ENCODE measurements around the gene KIF25.

DNA sequence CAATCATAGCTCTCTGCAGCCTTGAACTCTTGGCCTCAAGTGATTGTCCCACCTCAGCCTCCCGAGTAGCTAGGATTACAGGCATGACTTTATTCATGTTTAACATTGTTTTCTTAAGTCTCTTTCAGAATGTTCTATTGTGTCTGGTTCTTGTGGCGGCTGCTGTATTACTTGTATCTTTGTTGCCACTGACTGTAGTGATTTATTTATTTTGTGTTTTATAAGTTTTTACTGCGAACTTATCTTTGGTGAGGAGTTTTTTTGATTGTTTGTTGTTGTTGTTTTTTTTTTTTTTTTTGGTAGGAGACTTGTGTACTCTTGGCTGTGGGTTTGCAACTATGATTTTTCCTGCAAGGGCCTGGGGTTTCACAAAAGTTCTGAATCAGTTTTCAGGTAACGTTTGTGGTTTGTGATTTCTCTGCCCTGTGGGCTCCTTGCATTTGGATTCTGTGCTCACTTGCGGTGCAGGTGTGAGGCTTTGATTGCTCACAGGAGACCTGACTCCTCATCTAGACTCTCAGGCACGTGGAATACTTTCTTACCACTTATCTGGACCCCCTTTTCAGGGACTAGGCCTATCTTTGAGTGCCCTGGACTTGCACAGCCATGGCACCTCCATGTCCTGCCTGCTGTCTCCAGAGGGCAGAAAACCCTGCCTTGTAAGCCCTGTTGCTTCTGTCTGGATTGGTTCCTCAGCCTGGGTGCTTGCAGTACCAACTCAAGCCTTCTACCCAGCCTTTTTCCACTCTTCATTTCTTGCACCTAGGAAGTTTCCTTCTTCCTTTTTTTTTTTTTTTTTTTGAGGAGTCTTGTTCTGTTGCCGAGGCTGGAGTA is 25.2 kb downstream of the KIF25 start:
- TF ChIP-seq, protein P1, sequence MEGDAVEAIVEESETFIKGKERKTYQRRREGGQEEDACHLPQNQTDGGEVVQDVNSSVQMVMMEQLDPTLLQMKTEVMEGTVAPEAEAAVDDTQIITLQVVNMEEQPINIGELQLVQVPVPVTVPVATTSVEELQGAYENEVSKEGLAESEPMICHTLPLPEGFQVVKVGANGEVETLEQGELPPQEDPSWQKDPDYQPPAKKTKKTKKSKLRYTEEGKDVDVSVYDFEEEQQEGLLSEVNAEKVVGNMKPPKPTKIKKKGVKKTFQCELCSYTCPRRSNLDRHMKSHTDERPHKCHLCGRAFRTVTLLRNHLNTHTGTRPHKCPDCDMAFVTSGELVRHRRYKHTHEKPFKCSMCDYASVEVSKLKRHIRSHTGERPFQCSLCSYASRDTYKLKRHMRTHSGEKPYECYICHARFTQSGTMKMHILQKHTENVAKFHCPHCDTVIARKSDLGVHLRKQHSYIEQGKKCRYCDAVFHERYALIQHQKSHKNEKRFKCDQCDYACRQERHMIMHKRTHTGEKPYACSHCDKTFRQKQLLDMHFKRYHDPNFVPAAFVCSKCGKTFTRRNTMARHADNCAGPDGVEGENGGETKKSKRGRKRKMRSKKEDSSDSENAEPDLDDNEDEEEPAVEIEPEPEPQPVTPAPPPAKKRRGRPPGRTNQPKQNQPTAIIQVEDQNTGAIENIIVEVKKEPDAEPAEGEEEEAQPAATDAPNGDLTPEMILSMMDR (IDR thresholded peaks at IDR 0.05) = no peak
- no peak for TF ChIP-seq POLR2A (IDR thresholded peaks at IDR 0.05)

Data from vagina (tissue), 2 donors.